ENCODE results near the gene TRIL. TPM values are rescaled to one million over a fixed set of nuclear protein-coding genes. Genes with fewer than 3 reads are reported as not detected.

TRIL gene
- total and polyA plus RNA-seq, 9 of the 15 experiments (the other 6 are each of a cell fraction or from before 2014, with no cell fraction given), result not detected

DNA sequence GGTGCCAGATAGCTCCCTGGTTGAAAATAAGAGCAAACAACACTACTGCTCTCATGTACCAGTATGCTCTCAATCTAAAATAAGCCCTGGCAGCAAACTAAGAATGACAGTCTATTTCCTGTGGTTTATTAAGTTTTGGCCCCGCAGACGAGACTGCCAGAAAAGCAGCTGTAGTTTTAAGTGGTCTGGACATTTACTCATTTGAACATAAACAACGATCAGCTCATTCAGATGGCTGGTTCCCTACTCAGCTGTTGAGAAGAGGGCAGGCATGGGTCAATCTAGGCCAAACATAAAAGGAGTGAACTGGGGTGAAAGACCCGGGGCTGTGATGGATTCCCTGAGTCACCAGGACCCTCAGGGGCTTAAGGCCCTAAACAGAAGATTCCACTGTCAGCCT is 4.5 kb downstream of the TRIL start:
- in situ Hi-C loops (cut with MboI) (no loop called here), intact Hi-C loops (cut with micrococcal nuclease) (no loop called here)
- TF ChIP-seq CBX3 (IDR thresholded peaks at IDR 0.05; ENCODE audit: borderline replicate concordance in 1 of 2, low read length in 2 of 2) (no peak), FOXK2 (conservative IDR thresholded peaks at IDR 0.05 in 1 of 2, IDR thresholded peaks at IDR 0.05 in 1 of 2; ENCODE audit: low read depth in 2 of 2) (no peak), NR4A1 (CRISPR knock-in tag; IDR thresholded peaks at IDR 0.05) (no peak), NR4A1 (tag; IDR thresholded peaks at IDR 0.05) (no peak)
- TF ChIP-seq, protein P1, sequence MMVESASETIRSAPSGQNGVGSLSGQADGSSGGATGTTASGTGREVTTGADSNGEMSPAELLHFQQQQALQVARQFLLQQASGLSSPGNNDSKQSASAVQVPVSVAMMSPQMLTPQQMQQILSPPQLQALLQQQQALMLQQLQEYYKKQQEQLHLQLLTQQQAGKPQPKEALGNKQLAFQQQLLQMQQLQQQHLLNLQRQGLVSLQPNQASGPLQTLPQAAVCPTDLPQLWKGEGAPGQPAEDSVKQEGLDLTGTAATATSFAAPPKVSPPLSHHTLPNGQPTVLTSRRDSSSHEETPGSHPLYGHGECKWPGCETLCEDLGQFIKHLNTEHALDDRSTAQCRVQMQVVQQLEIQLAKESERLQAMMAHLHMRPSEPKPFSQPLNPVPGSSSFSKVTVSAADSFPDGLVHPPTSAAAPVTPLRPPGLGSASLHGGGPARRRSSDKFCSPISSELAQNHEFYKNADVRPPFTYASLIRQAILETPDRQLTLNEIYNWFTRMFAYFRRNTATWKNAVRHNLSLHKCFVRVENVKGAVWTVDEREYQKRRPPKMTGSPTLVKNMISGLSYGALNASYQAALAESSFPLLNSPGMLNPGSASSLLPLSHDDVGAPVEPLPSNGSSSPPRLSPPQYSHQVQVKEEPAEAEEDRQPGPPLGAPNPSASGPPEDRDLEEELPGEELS (CRISPR knock-in tag; IDR thresholded peaks at IDR 0.05; ENCODE audit: borderline replicate concordance), result no peak
- no peaks in the 10 kb centered on the region for H3K36me3 ChIP-seq (ENCODE audit: control insufficient read depth, insufficient read depth, low read length)
- H3K9me1 ChIP-seq (ENCODE audit: control insufficient read depth, insufficient read depth, low read length), result no peaks in the 10 kb centered on the region
- DNase-seq (ENCODE audit: extremely low read depth in 1 of 4, low spot score in 3 of 4), result no peak
- POLR2A ChIA-PET, result no interaction called here
- no peaks in the 10 kb centered on the region for H3K9me3 ChIP-seq (replicated peaks; ENCODE audit: control insufficient read depth, insufficient read depth, low read depth, low read length)
- 0% methylated on average over 4 of the region's 4 CpGs for WGBS (ENCODE audit: insufficient coverage, low coverage, missing lambda C conversion rate)
- no peak overlapping the region for H3K27ac ChIP-seq (ENCODE audit: extremely low read depth, low read depth, low read length)
- H3K79me2 ChIP-seq (ENCODE audit: control insufficient read depth, insufficient read depth, low read length), result no peaks in the 10 kb centered on the region
- ATAC-seq, result no peak
- no peak for FAIRE-seq
- no peaks in the 10 kb centered on the region for H4K20me1 ChIP-seq (replicated peaks; ENCODE audit: control insufficient read depth, insufficient read depth, low read length)
- H3K9ac ChIP-seq (ENCODE audit: insufficient read depth in 1 of 2, low read depth in 2 of 2, low read length in 2 of 2), result no peak overlapping the region
- no peak overlapping the region for H3K4me2 ChIP-seq (ENCODE audit: insufficient read depth, low read length)
- H2AFZ ChIP-seq (ENCODE audit: low read depth, low read length), result no peak overlapping the region
- no peak overlapping the region for H3K4me3 ChIP-seq
- BruUV-seq (replicated peaks), result no TSS peak
- CTCF ChIA-PET (ENCODE audit: low intra/inter-chr PET ratio), result no interaction called here
- no peaks in the 10 kb centered on the region for H3K4me1 ChIP-seq (replicated peaks in 1 of 2; ENCODE audit: control insufficient read depth in 2 of 2, insufficient read depth in 2 of 2, low read length in 2 of 2)
- no peaks in the 10 kb centered on the region for H3K27me3 ChIP-seq (ENCODE audit: control insufficient read depth in 2 of 2, insufficient read depth in 2 of 2, low read length in 2 of 2)

All from K562 (cell line).